GM06990 (cell line): ENCODE results near the gene FNDC3B.

Experiments
- DNase-seq: peaks from one replicate; pipeline ENCODE4 v3.0.0-alpha.2; 2011; ENCODE audit not compliant: insufficient read length; ENCODE audit errors: extremely low read depth
- H3K27me3 ChIP-seq: replicated peaks from 2 replicates; pipeline ENCODE4 v1.6.0; 2011; ENCODE audit warnings: low read length; ENCODE audit not compliant: control insufficient read depth, insufficient read depth
- H3K36me3 ChIP-seq: 2 replicates; pipeline ENCODE4 v1.5.1; 2011; ENCODE audit warnings: low read length; ENCODE audit not compliant: control insufficient read depth, insufficient read depth
- H3K4me3 ChIP-seq: replicated peaks from 2 replicates; pipeline ENCODE4 v1.5.1; 2011; ENCODE audit warnings: low read depth, mild to moderate bottlenecking, control low read depth, low read length
- TF ChIP-seq, protein P1 (sequence below): IDR thresholded peaks from 2 replicates; pipeline ENCODE4 v1.5.1; 2011; ENCODE audit warnings: low read length, control low read depth, mild to moderate bottlenecking, inconsistent platforms; ENCODE audit not compliant: insufficient read depth, poor library complexity, severe bottlenecking

FNDC3B gene

DNA sequence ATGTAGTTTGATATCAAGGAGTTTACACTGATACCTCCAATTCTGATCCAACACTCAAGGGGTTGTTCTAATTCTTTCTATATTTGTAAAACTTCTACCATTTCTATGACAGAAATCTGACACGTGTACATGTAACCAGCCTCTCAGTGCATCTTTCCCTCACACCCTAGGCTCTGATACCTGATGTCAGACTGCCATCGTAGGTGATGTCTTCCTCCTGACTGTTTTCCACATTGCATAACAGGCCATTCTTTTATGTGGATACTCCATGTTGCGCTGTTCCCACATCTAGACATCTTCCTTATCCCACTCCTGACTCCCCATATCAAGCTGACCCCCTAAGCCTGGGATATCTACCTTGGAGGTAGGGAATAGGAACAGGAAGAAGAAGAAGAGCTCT, 159.1 kb downstream of the FNDC3B start:
- TF ChIP-seq, protein P1, sequence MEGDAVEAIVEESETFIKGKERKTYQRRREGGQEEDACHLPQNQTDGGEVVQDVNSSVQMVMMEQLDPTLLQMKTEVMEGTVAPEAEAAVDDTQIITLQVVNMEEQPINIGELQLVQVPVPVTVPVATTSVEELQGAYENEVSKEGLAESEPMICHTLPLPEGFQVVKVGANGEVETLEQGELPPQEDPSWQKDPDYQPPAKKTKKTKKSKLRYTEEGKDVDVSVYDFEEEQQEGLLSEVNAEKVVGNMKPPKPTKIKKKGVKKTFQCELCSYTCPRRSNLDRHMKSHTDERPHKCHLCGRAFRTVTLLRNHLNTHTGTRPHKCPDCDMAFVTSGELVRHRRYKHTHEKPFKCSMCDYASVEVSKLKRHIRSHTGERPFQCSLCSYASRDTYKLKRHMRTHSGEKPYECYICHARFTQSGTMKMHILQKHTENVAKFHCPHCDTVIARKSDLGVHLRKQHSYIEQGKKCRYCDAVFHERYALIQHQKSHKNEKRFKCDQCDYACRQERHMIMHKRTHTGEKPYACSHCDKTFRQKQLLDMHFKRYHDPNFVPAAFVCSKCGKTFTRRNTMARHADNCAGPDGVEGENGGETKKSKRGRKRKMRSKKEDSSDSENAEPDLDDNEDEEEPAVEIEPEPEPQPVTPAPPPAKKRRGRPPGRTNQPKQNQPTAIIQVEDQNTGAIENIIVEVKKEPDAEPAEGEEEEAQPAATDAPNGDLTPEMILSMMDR: no peak
- H3K27me3 ChIP-seq: no peaks in the 10 kb centered on the region

DNA sequence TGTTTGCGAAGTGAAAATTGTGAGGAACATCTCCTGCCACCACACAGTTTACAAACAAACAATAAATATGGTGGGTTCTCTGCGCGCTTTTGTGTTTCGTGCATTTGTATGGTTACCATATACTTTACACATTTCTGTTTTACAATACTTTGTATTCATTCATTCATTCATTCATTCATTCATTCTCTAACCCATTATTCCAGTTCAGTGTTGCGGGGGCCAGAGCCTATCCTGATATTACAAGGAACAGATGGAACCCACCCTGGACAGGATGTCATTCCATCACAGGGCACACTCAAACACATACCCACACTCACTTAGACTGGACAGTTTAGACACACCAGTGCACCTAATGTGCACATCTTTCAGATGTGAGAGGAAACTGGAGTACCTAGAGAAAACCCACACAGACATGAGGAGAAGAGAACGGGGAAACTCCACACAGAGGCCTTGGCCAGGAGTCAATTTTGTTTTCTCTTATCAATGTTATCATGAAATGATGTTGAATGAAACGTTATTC, 160.5 kb downstream of the FNDC3B start:
- TF ChIP-seq, protein P1: no peak
- H3K36me3 ChIP-seq: no peaks in the 10 kb centered on the region
- no peak overlapping the region for H3K4me3 ChIP-seq
- DNase-seq: no peak
- H3K27me3 ChIP-seq: no peaks in the 10 kb centered on the region

More for the DNA sequence above, 159.1 kb downstream of the FNDC3B start:
- H3K36me3 ChIP-seq: no peaks in the 10 kb centered on the region
- no peak overlapping the region for H3K4me3 ChIP-seq
- no peak for DNase-seq

DNA sequence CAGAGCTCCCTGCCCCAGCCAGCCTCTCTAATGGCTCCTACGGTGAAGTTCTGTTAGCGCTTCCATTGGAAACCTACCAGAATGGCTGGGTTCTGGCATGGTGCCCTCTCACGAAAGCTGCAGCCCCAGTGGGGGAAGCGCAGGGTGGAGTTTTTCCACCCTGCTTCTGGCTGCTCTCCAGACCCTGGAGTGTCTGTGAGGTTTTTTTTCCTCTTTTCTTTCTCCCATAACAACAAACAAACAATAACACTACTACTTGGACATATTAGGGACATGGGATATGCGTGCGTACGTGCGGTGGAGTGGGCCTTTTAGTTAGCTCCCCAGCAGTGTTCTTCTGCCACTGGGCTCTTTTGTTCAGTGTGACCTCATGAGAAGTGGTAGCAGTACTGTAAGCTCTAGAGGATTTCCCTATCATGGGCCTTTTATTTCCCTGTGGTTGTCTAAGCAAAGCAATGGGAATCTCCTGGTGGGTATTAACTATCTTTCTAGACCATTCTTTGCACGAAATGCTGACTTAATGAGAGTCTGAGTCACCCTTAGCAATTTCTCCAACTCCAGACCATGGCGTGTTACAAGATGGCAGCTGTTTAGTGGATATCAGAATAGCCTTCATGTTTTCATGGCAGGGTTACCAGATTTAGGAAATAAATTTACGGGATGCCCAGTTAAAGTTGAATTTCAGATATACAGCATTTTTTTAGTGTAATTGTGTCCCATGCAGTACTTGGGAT, 161.9 kb downstream of the FNDC3B start:
- no peak for DNase-seq
- Histone ChIP-seq H3K27me3 (no peaks in the 10 kb centered on the region), H3K4me3 (no peak overlapping the region), H3K36me3 (no peaks in the 10 kb centered on the region)
- TF ChIP-seq, protein P1: no peak

DNA sequence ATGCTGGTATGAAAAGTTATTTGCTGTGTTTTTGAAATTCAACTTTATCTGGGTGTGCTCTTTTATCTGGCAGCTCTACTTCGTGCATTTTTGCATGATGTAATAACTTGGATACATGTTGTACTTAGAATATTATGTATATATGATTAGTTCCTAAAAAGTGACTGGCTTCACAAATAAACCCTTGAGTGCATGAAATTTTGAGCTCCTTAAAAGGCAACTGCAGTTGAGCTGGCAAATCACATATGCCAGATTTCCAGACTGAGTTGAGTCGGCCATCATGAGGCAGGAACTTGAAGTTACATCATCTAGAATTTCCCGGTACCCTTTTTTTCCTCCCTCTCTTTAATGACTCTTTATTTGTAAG, 162.5 kb downstream of the FNDC3B start:
- DNase-seq: no peak
- no peak overlapping the region for H3K4me3 ChIP-seq
- TF ChIP-seq, protein P1: no peak

DNA sequence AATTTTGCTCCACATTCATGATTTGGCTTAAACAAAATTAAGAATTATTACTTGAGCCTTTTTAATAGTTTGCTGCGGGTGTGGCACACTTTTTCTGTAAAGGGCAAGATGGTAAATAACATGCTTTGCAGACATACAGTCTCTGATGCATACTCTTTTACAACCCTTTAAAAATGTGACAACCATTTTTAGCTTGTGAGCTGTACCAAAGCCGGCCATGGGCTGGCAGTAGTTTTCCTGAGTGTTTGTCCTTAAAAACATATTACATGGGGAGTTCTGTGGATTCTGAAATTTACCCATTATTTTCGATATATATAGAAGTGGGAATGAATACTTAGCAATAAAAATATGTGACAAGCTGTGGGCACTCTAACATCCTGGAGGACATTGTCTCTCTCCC, 163.4 kb downstream of the FNDC3B start:
- TF ChIP-seq, protein P1: no peak
- H3K36me3 ChIP-seq: no peaks in the 10 kb centered on the region
- no peaks in the 10 kb centered on the region for H3K27me3 ChIP-seq
- no peak overlapping the region for H3K4me3 ChIP-seq
- no peak for DNase-seq

More for the DNA sequence above, 162.5 kb downstream of the FNDC3B start:
- Histone ChIP-seq H3K27me3 (no peaks in the 10 kb centered on the region), H3K36me3 (no peaks in the 10 kb centered on the region)
